ENCODE results near the gene PHLDA2. TPM values are rescaled to one million over a fixed set of nuclear protein-coding genes. Genes with fewer than 3 reads are reported as not detected.

The PHLDA2 gene
- total and polyA plus RNA-seq, 9 of the 15 experiments (the other 6 are each of a cell fraction or from before 2014, with no cell fraction given): 0.43 to 42.4 (median 4.7) TPM

DNA sequence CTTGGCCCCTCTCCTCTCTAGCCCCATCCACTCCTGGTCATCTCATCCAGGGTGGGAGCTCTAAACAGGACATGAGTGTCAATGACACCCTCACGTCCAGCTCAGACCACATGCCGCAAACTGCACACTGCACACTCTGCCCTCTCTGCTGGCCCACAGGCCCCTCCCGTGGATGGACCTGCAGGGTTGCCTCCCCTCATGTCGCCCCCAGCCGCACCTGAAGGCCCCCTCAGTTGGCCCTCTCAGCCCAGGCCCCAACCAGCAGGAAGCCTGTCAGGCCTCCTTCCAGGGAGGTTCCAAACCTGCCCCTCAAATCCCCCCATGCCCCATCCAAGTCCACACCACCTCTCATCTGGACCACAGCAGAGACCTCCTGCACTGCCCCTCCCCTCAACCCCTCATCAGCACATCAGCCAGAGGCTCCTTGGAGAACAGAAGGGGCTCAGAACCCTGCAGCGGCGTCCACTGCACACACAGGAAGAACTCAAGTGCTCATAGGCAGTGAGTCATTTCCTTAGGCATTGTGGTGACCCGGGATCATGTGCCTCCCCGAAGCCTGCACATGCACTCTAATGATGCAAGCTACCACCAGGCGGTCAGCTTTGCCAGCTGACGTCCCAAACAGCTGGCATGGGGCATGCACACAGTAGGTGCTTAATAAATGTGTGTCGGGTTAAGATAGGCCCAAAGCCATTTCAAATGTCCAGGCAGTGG is 30.7 kb downstream of the PHLDA2 start (continued):
- TF ChIP-seq SREBF1 (IDR thresholded peaks at IDR 0.05; ENCODE audit: borderline replicate concordance, low read depth, low read length) (no peak), PCBP1 (IDR thresholded peaks at IDR 0.05; ENCODE audit: low read depth, low read length, poor library complexity, severe bottlenecking) (no peak), NCOA6 (IDR thresholded peaks at IDR 0.05) (no peak), ZNF507 (tag; conservative IDR thresholded peaks at IDR 0.05) (no peak), ETV1 (tag; conservative IDR thresholded peaks at IDR 0.05; ENCODE audit: low read depth) (peak; percentile 78), ELF1 (tag; IDR thresholded peaks at IDR 0.05) (no peak), MYC (IDR thresholded peaks at IDR 0.05; ENCODE audit: low read depth, low read length) (peak; percentile 74), MYC (CRISPR knock-in tag; IDR thresholded peaks at IDR 0.05; ENCODE audit: borderline replicate concordance, low read depth) (peak; percentile 46; the same call in 1 of the 2 replicates), ZFPM2 (CRISPR knock-in tag; IDR thresholded peaks at IDR 0.05) (no peak), SMARCE1 (IDR thresholded peaks at IDR 0.05) (no peak), ZNF140 (CRISPR knock-in tag; IDR thresholded peaks at IDR 0.05) (no peak), ZNF561 (CRISPR knock-in tag; conservative IDR thresholded peaks at IDR 0.05) (no peak), HMG20A (CRISPR knock-in tag; conservative IDR thresholded peaks at IDR 0.05) (no peak)
- TF ChIP-seq, protein P1, sequence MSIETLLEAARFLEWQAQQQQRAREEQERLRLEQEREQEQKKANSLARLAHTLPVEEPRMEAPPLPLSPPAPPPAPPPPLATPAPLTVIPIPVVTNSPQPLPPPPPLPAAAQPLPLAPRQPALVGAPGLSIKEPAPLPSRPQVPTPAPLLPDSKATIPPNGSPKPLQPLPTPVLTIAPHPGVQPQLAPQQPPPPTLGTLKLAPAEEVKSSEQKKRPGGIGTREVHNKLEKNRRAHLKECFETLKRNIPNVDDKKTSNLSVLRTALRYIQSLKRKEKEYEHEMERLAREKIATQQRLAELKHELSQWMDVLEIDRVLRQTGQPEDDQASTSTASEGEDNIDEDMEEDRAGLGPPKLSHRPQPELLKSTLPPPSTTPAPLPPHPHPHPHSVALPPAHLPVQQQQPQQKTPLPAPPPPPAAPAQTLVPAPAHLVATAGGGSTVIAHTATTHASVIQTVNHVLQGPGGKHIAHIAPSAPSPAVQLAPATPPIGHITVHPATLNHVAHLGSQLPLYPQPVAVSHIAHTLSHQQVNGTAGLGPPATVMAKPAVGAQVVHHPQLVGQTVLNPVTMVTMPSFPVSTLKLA (conservative IDR thresholded peaks at IDR 0.05): 0 out of 4 replicates have a peak, but pooled peaks of 1 of the 2 experiments have one; percentile 17
- TF ChIP-seq, protein P2, sequence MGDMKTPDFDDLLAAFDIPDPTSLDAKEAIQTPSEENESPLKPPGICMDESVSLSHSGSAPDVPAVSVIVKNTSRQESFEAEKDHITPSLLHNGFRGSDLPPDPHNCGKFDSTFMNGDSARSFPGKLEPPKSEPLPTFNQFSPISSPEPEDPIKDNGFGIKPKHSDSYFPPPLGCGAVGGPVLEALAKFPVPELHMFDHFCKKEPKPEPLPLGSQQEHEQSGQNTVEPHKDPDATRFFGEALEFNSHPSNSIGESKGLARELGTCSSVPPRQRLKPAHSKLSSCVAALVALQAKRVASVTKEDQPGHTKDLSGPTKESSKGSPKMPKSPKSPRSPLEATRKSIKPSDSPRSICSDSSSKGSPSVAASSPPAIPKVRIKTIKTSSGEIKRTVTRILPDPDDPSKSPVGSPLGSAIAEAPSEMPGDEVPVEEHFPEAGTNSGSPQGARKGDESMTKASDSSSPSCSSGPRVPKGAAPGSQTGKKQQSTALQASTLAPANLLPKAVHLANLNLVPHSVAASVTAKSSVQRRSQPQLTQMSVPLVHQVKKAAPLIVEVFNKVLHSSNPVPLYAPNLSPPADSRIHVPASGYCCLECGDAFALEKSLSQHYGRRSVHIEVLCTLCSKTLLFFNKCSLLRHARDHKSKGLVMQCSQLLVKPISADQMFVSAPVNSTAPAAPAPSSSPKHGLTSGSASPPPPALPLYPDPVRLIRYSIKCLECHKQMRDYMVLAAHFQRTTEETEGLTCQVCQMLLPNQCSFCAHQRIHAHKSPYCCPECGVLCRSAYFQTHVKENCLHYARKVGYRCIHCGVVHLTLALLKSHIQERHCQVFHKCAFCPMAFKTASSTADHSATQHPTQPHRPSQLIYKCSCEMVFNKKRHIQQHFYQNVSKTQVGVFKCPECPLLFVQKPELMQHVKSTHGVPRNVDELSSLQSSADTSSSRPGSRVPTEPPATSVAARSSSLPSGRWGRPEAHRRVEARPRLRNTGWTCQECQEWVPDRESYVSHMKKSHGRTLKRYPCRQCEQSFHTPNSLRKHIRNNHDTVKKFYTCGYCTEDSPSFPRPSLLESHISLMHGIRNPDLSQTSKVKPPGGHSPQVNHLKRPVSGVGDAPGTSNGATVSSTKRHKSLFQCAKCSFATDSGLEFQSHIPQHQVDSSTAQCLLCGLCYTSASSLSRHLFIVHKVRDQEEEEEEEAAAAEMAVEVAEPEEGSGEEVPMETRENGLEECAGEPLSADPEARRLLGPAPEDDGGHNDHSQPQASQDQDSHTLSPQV (IDR thresholded peaks at IDR 0.05): peak; percentile 96
- TF ChIP-seq, protein P3, sequence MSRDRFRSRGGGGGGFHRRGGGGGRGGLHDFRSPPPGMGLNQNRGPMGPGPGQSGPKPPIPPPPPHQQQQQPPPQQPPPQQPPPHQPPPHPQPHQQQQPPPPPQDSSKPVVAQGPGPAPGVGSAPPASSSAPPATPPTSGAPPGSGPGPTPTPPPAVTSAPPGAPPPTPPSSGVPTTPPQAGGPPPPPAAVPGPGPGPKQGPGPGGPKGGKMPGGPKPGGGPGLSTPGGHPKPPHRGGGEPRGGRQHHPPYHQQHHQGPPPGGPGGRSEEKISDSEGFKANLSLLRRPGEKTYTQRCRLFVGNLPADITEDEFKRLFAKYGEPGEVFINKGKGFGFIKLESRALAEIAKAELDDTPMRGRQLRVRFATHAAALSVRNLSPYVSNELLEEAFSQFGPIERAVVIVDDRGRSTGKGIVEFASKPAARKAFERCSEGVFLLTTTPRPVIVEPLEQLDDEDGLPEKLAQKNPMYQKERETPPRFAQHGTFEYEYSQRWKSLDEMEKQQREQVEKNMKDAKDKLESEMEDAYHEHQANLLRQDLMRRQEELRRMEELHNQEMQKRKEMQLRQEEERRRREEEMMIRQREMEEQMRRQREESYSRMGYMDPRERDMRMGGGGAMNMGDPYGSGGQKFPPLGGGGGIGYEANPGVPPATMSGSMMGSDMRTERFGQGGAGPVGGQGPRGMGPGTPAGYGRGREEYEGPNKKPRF (IDR thresholded peaks at IDR 0.05; ENCODE audit: low read depth, low read length): no peak
- TF ChIP-seq, protein P4, sequence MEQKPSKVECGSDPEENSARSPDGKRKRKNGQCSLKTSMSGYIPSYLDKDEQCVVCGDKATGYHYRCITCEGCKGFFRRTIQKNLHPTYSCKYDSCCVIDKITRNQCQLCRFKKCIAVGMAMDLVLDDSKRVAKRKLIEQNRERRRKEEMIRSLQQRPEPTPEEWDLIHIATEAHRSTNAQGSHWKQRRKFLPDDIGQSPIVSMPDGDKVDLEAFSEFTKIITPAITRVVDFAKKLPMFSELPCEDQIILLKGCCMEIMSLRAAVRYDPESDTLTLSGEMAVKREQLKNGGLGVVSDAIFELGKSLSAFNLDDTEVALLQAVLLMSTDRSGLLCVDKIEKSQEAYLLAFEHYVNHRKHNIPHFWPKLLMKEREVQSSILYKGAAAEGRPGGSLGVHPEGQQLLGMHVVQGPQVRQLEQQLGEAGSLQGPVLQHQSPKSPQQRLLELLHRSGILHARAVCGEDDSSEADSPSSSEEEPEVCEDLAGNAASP (IDR thresholded peaks at IDR 0.05): no peak

All from K562 (cell line).